Activated naive CD8-positive, alpha-beta T cell treated with anti-CD3 and anti-CD28 coated beads, Interleukin-2, amount 50 U/mL, for 16 hours (primary cell): ENCODE results near the gene ATG2B.

ENCODE experiments used
- DNase-seq: peaks from one replicate; pipeline ENCODE4 v3.0.0-alpha.2; 2020; ENCODE audit warnings: low read depth, low spot score

ATG2B gene

DNA sequence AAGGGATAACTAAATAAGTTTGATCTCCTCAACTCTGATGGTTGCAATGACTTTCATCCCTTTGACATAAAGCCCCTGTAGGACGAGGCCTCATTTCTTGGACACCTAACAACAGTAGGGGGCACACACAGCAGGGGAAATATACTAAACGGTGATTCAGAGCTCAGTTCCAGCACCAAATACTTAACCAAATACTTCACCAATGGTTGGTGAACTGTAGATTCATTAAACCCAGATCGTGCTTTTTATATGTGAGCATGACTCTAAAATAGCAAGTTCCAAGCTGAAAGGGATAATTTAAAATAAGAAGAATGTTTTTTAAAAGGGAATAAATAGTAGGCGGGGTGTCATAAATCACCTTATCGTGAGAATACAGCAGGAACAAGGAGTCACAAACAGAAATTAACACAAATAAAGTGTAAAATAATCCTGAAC, 53.2 kb downstream of the ATG2B start:
- DNase-seq = no peak

- no peak for DNase-seq
Observed at GRCh38 chr14:96309133-96309895, 53.8 kb downstream of the ATG2B start.

GRCh38 chr14:96307434-96307833, 55.7 kb downstream of the ATG2B start:
- DNase-seq = no peak

DNA sequence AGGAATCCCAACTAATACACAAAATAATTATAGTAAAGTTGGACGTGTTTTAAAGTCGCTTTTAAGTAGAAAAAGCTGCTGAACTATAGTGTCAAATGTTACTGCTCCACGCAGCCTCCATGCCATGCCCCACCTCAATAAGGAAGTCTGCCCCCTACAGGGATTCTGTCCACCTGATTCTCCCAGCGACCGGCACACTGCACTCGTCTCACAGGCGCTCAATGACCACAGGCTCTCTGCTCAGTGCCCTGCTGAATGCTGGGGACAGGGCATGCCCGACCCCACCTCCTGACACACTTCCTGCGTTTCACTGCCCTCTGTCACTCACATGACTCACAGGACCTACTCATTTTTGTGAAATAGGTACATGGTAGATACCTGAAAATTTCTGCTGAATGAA, 58.2 kb downstream of the ATG2B start:
- DNase-seq = no peak

DNA sequence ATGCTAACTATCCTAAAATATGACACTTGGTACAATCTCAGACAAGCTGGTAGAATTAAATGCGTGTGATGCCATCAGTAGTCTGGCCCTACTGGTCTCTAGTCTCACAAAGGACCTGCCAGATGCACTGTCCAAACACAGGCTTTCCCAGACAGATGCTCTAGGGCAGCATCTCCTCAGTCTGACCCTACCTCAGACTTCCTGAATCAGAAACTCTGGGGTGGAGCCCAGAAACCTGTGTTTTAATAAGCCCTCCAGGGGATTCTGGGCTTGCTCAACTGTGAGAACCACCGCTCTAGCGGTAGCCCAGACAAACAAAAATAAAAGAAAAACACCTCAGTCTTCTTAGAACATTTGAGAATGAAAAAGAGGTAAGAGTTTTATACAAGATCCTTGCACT, 59.2 kb downstream of the ATG2B start:
- no peak for DNase-seq

DNA sequence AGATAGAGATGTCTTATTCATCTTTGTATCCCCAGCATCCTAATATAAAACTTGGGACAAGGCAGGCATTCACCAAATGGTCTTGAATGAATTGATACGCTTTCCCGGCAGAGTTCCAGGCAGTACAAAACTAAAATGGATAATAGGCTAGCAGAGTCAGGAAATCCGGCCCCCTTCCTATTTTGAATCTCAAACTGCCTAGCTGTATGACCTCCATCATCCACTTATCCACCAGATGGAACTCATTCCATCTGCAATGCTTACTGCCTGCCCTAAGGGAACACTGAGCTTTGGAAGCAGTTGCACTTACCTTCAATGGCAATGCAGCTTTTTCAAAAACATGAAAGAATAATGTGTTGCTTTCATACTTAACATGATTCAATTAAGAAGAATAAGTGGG, 63.7 kb downstream of the ATG2B start:
- DNase-seq = no peak

DNA sequence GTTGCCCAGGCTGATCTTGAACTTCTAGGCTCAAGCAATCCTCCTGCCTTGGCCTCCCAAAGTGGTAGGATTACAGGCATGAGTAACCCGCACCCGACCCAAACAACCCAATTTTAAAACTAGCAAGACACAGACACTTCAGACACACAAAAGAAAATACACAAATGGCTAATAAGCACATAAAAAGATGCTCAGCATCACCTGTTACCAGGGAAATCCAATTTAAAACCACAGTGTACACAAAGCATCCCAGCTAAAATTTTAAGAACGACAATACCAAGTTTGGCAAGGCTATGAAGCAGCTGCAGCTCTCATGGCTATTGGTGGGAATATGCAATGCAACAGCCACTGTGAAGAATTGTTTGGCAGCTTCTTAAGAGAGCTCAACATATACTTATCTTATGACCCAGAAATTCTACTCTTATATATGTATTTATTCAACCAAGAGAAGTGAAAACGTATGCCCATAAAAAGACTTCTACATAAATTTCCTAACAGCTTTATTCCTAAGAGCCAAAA, 65.1 kb downstream of the ATG2B start:
- DNase-seq = no peak

GRCh38 chr14:96297000-96297399, 66.1 kb downstream of the ATG2B start:
- DNase-seq = no peak

- DNase-seq = no peak
Observed at GRCh38 chr14:96294246-96294645, 68.9 kb downstream of the ATG2B start.

DNA sequence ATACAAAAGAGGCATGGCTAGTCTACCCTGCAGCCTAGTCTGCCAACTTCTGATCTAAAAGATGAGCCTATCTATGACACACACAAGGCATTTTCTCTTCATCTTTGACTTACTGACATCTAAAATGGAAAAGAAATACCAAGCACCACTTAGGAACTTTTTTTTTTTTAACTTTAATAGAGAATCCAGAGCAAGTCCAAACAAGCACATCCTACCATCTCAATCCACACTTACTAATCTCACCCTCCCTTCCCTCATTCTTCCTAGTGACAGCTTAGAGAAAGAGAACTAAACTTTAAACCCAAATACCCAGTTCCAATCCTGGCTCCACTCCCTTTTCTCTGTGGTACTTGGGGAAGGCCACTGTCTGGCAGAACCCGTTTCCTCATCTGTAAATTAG, 75.3 kb downstream of the ATG2B start:
- no peak for DNase-seq

- DNase-seq = no peak
Observed at GRCh38 chr14:96286251-96286650, 76.9 kb downstream of the ATG2B start.

GRCh38 chr14:96285667-96286066, 77.5 kb downstream of the ATG2B start:
- no peak for DNase-seq

- DNase-seq = no peak
Observed at GRCh38 chr14:96284430-96284829, 78.7 kb downstream of the ATG2B start.

DNA sequence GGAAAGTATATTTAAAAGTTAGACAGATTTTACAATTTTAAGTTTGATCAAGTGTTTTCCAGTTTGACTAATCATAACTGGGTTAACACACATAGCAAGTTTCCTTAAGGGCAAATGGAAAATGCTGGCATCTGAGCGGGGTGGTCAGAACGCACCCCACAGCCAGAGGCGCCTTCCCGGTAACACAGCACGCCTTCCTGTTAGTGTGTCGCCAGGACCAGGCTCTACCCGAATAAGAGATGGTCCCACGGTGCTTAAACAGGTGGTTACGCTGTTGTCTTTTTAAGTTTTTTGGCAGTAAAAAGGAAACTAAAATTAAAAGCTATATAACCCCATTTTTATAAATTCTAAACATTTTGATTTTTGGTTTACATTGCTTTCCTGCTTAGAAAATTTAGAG, 79.1 kb downstream of the ATG2B start:
- no peak for DNase-seq

- no peak for DNase-seq
Observed at GRCh38 chr14:96281486-96281885, 81.7 kb downstream of the ATG2B start.

DNA sequence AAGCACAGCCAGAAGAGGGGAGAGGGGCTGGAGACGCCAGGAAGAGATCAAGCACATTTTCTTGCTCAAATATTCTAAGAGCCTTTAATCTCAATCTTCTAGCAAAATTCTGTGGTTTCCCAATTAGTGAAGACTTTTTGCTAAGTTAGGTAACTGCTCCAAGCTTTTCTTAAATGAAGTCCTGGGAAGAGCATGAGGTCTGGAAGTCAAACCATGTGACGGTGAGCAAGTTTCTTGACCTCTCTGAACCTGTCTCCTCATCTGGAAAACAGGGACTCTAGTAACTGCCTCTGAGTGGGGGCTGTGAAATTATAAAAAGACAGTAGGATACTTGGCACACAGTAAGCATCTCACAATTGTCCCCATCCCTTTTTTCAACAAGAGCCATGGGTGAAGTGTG, 83.0 kb downstream of the ATG2B start:
- no peak for DNase-seq

DNA sequence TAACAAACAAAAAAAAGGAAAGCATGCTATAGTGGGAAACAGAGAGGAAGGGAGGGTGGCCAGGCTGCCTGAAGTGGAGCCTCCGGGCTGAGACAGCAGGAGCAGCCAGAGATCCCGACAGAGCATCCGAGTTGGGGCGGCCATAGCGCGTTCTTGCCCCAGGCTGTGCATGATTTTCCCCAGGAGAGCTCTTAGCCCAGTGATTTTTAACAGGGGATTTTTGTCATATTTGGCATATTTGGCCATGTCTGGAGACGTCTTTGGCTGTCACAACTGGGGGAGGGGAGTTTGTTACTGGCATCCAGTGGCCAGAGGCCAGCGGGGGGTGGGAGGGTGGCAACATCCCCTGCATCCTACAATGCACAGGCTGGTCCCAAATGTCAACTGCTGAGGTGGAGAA, 83.6 kb downstream of the ATG2B start:
- no peak for DNase-seq

DNA sequence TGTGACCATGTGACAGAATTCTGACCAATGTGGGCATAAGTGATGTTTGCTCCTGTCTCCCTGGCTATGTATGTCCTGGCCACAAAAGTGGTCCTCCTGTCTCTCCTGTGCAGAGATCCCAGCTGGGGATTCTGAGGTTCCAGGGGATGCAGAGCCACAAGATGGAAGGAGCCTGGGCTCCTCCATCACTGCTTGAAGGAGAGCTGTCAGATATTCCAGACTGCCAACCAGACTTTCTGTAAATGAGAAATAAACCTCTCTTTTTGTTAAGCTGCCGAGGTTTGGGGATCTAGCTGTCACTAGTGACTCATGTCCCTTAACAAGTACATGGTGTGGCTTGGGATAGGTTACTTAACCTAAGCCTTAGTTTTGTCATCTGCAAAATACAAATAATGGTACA, 85.3 kb downstream of the ATG2B start:
- no peak for DNase-seq

GRCh38 chr14:96275177-96276112, 87.7 kb downstream of the ATG2B start:
- DNase-seq = peak; percentile 41

GRCh38 chr14:96274543-96274942, 88.6 kb downstream of the ATG2B start:
- no peak for DNase-seq

DNA sequence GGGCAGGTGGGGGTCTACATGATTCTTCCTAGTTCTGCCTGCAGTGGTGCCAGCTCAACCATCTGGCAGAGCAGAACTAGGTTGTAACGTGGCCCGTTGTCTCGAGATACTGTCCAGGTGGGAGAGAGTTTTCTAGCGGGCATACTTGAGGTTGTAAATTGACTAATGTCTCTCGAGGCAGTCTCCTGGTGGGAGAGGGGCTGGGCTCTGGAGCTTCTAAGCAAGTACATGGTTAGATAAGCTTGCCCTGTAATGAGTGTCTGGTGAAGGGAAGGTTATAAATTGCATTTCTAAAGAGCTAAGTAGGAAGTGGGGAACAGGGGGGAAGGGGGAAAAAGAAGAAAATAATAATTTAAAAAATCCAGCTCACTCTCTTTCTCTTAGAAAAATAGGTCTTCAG, 89.0 kb downstream of the ATG2B start:
- DNase-seq = no peak

GRCh38 chr14:96273629-96274028, 89.5 kb downstream of the ATG2B start:
- no peak for DNase-seq
